DOHH2 (cell line): ENCODE results near the gene DCAF6.

Experiments used
- H3F3A ChIP-seq: fragments of 200-600 bp; sonication (generic), shearing (Covaris generic); 2 replicates; pipeline ENCODE4 v1.6.0; 2016; ENCODE audit warnings: antibody characterized with exemption, mild to moderate bottlenecking; ENCODE audit not compliant: control insufficient read depth, insufficient read depth
- H3K27ac ChIP-seq: fragments of 200-600 bp; sonication (generic); 2 replicates; pipeline ENCODE4 v1.5.1; 2014; ENCODE audit warnings: low read depth, mild to moderate bottlenecking, low read length, moderate library complexity
- H3K27me3 ChIP-seq: fragments of 200-600 bp; sonication (generic); 2 replicates; pipeline ENCODE4 v1.6.1; 2014; ENCODE audit warnings: mild to moderate bottlenecking, low read length, mixed read lengths; ENCODE audit not compliant: control insufficient read depth
- H3K36me3 ChIP-seq: fragments of 200-600 bp; sonication (generic); 2 replicates; pipeline ENCODE4 v1.6.1; 2014; ENCODE audit warnings: mild to moderate bottlenecking, low read length, moderate library complexity, mixed read lengths; ENCODE audit not compliant: control insufficient read depth
- H3K4me1 ChIP-seq: fragments of 200-600 bp; sonication (generic); 2 replicates; pipeline ENCODE4 v1.6.1; 2014; ENCODE audit warnings: mild to moderate bottlenecking, low read length, mixed read lengths; ENCODE audit not compliant: control insufficient read depth
- H3K4me2 ChIP-seq: fragments of 200-600 bp; sonication (generic); 2 replicates; pipeline ENCODE4 v1.6.0; 2014; ENCODE audit warnings: mild to moderate bottlenecking, low read length, moderate library complexity
- H3K4me3 ChIP-seq: fragments of 200-600 bp; sonication (generic); 2 replicates; pipeline ENCODE4 v1.5.1; 2014; ENCODE audit warnings: mild to moderate bottlenecking, low read length, mixed read lengths
- H3K79me2 ChIP-seq: fragments of 200-600 bp; sonication (generic); 2 replicates; pipeline ENCODE4 v1.6.1; 2014; ENCODE audit warnings: mild to moderate bottlenecking, low read length, mixed read lengths; ENCODE audit not compliant: control insufficient read depth
- H3K9me2 ChIP-seq: fragments of 200-600 bp; sonication (generic); replicated peaks from 2 replicates; pipeline ENCODE4 v1.6.1; 2014; ENCODE audit warnings: mild to moderate bottlenecking, low read length, mixed read lengths; ENCODE audit not compliant: control insufficient read depth
- H3K9me3 ChIP-seq: fragments of 200-600 bp; sonication (generic); 2 replicates; pipeline ENCODE4 v1.6.1; 2014; ENCODE audit warnings: antibody characterized with exemption, low read length, mixed read lengths; ENCODE audit not compliant: control insufficient read depth, insufficient read depth
- H4K20me1 ChIP-seq: fragments of 200-600 bp; sonication (generic); 2 replicates; pipeline ENCODE4 v1.6.0; 2014; ENCODE audit warnings: low read depth, mild to moderate bottlenecking, antibody characterized with exemption, low read length, moderate library complexity; ENCODE audit not compliant: control insufficient read depth, insufficient read depth
- EZH2phosphoT487 ChIP-seq: fragments of 200-600 bp; sonication (generic); IDR thresholded peaks from 2 replicates; pipeline ENCODE4 v1.6.1; 2017; ENCODE audit warnings: borderline replicate concordance, mild to moderate bottlenecking, antibody characterized with exemption, low read length, moderate library complexity, mixed read lengths
- TF ChIP-seq, protein P1 (sequence below): fragments of 200-600 bp; sonication (generic); IDR thresholded peaks from one replicate; pipeline ENCODE4 v1.5.1; 2014; ENCODE audit warnings: antibody characterized with exemption, mild to moderate bottlenecking, low read depth, low read length; ENCODE audit not compliant: poor library complexity, severe bottlenecking

The DCAF6 gene

DNA sequence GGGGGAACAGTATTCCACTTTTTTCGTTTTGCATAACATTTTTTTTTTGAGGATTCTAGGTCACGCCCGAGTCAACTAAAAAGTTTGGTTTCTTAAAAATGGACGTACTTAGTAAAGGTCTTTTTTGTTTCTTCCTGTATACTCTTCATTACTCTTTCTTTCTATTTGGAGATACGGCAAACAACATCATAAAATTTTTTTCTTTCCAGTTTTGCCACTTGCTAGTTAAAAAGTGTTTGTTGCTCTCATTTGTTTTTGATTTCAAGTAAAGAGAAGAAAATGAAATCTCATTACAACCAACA lies 1.2 kb downstream of the DCAF6 start:
- H3K36me3 ChIP-seq: peaks cover 12% of the 10 kb centered on the region
- no peaks in the 10 kb centered on the region for H4K20me1 ChIP-seq
- H3K4me1 ChIP-seq: peaks cover 27% of the 10 kb centered on the region
- peak overlapping the region; percentile 87 for H3K4me3 ChIP-seq
- TF ChIP-seq, protein P1, sequence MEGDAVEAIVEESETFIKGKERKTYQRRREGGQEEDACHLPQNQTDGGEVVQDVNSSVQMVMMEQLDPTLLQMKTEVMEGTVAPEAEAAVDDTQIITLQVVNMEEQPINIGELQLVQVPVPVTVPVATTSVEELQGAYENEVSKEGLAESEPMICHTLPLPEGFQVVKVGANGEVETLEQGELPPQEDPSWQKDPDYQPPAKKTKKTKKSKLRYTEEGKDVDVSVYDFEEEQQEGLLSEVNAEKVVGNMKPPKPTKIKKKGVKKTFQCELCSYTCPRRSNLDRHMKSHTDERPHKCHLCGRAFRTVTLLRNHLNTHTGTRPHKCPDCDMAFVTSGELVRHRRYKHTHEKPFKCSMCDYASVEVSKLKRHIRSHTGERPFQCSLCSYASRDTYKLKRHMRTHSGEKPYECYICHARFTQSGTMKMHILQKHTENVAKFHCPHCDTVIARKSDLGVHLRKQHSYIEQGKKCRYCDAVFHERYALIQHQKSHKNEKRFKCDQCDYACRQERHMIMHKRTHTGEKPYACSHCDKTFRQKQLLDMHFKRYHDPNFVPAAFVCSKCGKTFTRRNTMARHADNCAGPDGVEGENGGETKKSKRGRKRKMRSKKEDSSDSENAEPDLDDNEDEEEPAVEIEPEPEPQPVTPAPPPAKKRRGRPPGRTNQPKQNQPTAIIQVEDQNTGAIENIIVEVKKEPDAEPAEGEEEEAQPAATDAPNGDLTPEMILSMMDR: no peak
- no peak for TF ChIP-seq EZH2phosphoT487
- peaks cover 4% of the 10 kb centered on the region; the same call in 1 of the 2 replicates for H3F3A ChIP-seq
- H3K9me3 ChIP-seq: no peaks in the 10 kb centered on the region
- peak overlapping the region; percentile 85 for H3K4me2 ChIP-seq
- H3K27ac ChIP-seq: peak overlapping the region; percentile 88
- peaks cover 90% of the 10 kb centered on the region for H3K79me2 ChIP-seq
- no peaks in the 10 kb centered on the region for H3K9me2 ChIP-seq
- H3K27me3 ChIP-seq: no peaks in the 10 kb centered on the region

- no peaks in the 10 kb centered on the region for H3K27me3 ChIP-seq
- peak overlapping the region; percentile 88 for H3K27ac ChIP-seq
- peaks cover 4% of the 10 kb centered on the region; the same call in 1 of the 2 replicates for H3F3A ChIP-seq
- H3K4me2 ChIP-seq: peak overlapping the region; percentile 85
- H4K20me1 ChIP-seq: no peaks in the 10 kb centered on the region
- peaks cover 90% of the 10 kb centered on the region for H3K79me2 ChIP-seq
- no peaks in the 10 kb centered on the region for H3K9me2 ChIP-seq
- TF ChIP-seq, protein P1: no peak
- no peak for TF ChIP-seq EZH2phosphoT487
- no peaks in the 10 kb centered on the region for H3K9me3 ChIP-seq
- H3K36me3 ChIP-seq: peaks cover 12% of the 10 kb centered on the region
- peaks cover 26% of the 10 kb centered on the region for H3K4me1 ChIP-seq
- H3K4me3 ChIP-seq: peak overlapping the region; percentile 87
Observed at GRCh38 chr1:167938080-167938636, 1.7 kb downstream of the DCAF6 start.

GRCh38 chr1:167940264-167940663 lies 3.8 kb downstream of the DCAF6 start:
- Histone ChIP-seq H3K4me1 (peaks cover 9% of the 10 kb centered on the region), H3K36me3 (peaks cover 15% of the 10 kb centered on the region), H3K9me2 (no peaks in the 10 kb centered on the region), H3K27me3 (no peaks in the 10 kb centered on the region), H3K79me2 (peaks cover 90% of the 10 kb centered on the region), H3K9me3 (0 out of 2 replicates have a peak, but pooled peaks cover 2% of the 10 kb centered on the region), H3K4me3 (no peak overlapping the region), H3F3A (peaks cover 4% of the 10 kb centered on the region; the same call in 1 of the 2 replicates), H4K20me1 (no peaks in the 10 kb centered on the region), H3K27ac (no peak overlapping the region), H3K4me2 (no peak overlapping the region)
- TF ChIP-seq, protein P1: no peak
- TF ChIP-seq EZH2phosphoT487: no peak
